ENCODE data around the gene ZG16.

DNA sequence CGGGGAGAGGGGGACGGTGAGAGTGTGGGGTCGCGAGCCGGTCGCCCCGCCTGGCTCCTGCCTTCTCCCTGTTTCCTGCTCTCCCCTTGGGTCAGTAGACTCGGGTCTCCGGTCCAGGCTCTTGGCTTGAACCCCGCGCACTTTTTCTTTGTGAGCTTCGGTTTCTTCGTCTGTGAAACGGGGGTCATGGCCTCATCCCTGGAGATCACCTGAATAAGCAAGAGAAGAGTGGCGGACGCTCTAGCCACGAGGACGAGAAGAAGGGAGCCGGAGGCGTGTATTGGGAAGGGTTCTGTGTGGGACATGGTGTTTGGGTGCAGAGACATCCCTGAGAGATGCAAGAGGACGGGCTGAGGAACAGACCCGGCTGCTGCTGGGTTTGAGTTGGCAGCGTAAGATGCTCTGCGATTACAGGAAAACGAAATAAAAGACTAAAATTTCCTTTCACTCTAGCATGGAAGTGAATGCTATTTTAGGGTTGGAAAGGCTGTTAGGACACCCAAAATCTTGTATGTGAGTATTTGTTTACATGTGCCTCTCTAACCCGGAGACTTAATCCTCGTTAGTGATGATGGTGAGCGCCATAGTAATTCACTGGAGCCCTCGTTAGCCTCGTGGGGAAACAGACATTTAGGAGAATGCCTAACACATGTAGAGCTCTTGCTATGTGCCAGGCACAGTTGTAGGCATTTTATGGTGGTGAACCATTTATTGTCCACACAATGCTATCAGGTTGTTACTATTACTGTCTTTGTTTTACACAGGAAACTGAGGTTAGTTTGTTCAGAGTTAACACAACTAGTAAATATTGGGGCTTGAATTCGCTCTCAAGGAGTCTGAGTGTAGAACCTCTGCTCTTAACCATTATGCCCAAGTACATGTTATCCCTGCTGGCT lies 13.1 kb downstream of the ZG16 start:
- TF ChIP-seq RAD21 (IDR thresholded peaks at IDR 0.05; ENCODE audit: low read depth), result no peak
- TF ChIP-seq MAX (IDR thresholded peaks at IDR 0.05), result no peak
- TF ChIP-seq CREB1 (IDR thresholded peaks at IDR 0.05; ENCODE audit: low read depth), result no peak
- TF ChIP-seq FOXM1 (IDR thresholded peaks at IDR 0.05; ENCODE audit: borderline replicate concordance, low read depth), result no peak
- TF ChIP-seq CEBPB (IDR thresholded peaks at IDR 0.05), result no peak
- TF ChIP-seq TAF1 (IDR thresholded peaks at IDR 0.05; ENCODE audit: low read depth), result no peak; the same call in 1 of the 2 replicates
- TF ChIP-seq EP300 (IDR thresholded peaks at IDR 0.05; ENCODE audit: borderline replicate concordance), result no peak
- no peak for TF ChIP-seq EGR1 (IDR thresholded peaks at IDR 0.05)
- no peak for TF ChIP-seq REST (IDR thresholded peaks at IDR 0.05; ENCODE audit: low read depth)
- no peak for TF ChIP-seq TEAD4 (IDR thresholded peaks at IDR 0.05)
- no peak for TF ChIP-seq ZBTB7A (IDR thresholded peaks at IDR 0.05; ENCODE audit: low read depth)
